Left cardiac atrium (tissue), 4 donors: ENCODE results near the gene PDCD1. TPM values are rescaled to one million over a fixed set of nuclear protein-coding genes. Genes with fewer than 3 reads are reported as not detected.
"Not testable (repeated sequence)": the region's sequence is repeated elsewhere in the genome, so short reads cannot be mapped to it uniquely, and the experiment has no call there.

Experiments
- ATAC-seq, 2 donors: fragments of 200-7000 bp; cut with Tn5 transposase; one replicate each; pipeline ENCODE4 v1.9.1; 2020; ENCODE audit warnings: mild to moderate bottlenecking in 2 of 2, moderate library complexity in 2 of 2
- DNase-seq: peaks from one replicate; pipeline ENCODE4 v3.0.0-alpha.2; 2020
- intact Hi-C, 2 donors: fragments of 100-400 bp; cut with DNase I; formaldehyde crosslinking; loops; one replicate each; pipeline versions ENCODE4 v1.14.1 to v1.15.1; 2022 to 2023
- total RNA-seq, 2 donors: library from RNA; stranded (reverse); fragmentation: NEBNext Ultra II Directional; extraction: Animal tissue kit (Norgen Biotek cat#: 25700); gene quantifications; one replicate each; pipeline ENCODE4 v1.2.1, GENCODE V29; 2021
- donor health status: DM: no; HTN: yes; CAD: no.
- donor health status: DM: no; HTN: yes; CAD: no; lungs with severe emphysema.
- donor health status: DM: yes; HTN: yes; CAD: no.
- donor health status: Dilated cardiomyopathy.

PDCD1 gene
- total RNA-seq, 2 donors from 2014 or later = 1.2 to 1.5 TPM

DNA sequence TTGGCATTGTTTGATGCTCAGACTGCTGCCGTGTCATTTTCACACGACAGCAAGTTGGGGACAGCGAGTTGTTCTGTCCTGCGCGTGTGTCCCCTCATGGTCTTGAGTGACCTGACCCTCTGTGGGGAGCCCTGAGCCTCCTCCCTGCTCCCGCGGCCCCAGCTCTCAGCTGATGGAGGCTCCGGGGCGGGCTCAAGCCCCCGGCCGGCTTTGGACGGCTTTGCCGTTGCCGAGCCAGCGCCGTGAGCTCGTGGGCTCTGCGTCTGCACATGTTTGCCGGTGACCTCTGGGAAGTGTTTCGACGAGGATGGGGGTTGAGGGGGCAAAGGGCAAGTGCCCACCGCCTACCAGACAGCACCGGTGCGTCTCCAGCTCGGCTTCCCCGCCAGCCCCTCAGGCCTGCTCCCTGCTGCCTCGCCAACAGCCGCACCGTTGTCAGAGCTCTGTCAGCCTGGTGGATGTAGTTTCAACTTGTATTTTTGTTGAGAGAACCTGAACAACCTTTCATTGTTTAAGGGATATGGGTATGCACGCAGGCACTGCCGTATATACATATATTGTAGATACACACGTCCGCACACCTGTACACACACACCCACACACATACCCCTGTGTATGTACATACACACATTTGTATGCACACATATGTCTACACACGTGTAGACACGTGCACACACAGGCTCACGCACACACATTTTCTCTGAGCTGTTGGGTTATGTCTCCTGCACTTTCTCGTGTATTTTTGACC, 13.7 kb downstream of the PDCD1 start:
- DNase-seq (peak; percentile 10), ATAC-seq (no peak)
- intact Hi-C loops = no loop called here

DNA sequence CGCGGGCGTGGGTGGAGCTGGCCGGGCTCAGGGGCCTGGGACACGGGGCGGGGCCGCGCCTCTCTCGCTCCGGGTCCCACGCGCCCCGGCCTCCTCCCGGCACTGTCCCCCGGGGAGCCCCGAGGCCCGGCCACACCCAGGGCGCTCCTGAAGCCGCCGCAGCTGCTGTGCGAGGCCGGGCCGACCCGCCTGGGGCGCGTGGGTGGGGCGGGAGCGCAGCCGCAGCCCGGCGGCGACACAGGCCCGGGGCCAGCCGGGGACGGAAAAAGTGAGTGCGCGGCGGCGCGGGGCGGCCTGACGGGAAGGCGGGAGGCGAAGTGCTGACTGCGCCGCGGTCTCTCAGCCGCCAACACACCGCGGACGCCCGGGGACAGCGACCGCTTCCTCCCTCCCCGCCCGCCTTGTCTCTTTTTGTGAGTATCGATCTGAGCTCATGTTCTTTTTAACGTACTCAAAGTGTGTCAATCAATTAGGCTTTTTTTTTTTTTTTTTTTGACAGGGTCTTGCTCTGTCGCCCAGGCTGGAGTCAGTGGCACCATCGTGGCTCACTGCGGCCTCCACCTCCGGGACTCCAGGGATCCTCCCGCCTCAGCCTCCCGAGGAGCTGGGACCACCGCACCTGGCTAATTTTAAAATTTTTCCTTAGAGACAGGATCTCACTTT, 14.5 kb downstream of the PDCD1 start:
- peak; percentile 87 for DNase-seq
- peak; percentile 89 to 90 for ATAC-seq

DNA sequence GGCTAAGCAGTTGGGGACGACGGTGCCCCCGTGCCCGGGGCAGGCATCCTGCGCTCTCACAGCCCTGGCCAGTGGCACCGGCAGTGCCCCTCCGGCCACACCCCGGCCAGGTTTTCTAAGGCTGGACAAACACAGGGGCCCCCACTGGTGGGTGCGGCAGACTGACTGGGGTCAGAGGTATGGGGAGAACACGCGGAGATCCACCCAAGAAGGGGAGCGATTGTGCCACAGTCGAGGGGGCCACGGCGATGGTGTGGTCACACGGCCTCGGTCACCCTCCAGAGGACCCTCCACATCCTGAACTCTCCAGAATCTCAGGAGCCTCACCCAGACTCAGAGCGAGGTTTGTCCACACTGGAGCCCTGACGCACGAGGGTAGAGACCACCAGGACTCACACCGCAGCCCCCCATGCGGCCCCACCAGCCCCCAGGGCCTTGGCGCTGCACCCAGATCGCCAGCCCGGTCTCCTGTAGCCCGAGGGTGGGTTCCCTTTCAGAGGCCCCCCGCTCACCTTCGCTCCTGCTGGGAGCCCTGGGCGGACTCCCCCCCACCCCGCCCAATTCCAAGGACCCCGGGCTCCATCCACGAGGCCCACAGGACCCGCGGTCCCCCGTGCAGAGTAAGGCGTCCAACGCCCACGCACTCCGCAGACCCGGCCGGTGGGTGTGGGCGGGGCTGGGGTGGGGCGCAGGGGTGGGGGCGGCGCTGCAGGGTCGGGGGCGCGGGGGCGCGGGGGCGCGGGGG, 15.2 kb downstream of the PDCD1 start:
- intact Hi-C loops = no loop called here
- ATAC-seq (peak; percentile 6 to 28), DNase-seq (peak; percentile 24)

More for the DNA sequence above, 14.5 kb downstream of the PDCD1 start:
- intact Hi-C loops = no loop called here

DNA sequence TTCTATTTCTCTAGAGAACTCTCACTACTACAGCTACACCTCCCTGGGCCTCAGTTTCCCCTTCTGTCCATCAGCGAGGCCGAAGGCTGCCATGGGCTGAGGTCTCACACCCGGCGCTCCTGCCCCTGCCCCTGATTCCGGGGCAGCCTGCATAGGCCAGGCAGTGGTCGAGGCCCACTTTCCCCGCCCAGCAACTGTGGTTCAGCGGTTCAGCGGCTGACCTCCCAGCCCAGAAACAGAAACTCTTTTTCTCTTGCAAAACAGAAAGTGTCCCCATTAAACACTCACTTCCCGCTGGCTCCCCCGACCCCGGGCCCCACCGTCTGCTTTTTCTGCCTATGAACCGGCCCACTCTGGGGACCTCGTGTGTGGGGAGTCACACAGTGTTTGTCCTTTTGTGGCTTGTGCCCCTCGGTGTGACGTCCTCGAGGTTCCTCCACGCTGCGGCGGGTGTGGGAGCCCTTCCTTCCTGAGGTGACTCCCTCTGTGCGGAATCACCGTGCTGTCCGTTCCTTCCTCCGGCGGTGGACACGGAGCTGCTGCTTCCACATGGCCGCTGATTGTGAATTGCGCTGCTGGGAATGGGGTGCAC, 16.0 kb downstream of the PDCD1 start:
- ATAC-seq = peak; percentile 24 to 33
- intact Hi-C loops = no loop called here
- DNase-seq = peak; percentile 63

DNA sequence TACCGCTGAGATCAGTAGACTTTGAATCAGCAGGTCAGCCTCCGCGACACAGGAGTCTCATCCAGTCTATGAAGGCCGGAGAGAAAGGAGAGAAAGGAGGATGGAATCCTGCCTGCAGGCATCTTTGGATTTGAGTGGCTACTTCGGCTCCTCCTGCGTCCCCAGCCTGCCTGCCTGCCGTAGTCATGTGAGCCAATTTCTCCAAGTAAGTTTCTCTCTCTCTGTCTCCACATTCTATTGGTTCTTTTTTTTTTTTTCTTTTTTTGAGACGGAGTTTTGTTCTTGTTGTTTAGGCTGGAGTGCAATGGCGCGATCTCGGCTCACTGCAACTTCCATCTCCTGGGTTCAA, 16.7 kb downstream of the PDCD1 start:
- intact Hi-C loops = no loop called here
- DNase-seq = no peak
- no peak for ATAC-seq

DNA sequence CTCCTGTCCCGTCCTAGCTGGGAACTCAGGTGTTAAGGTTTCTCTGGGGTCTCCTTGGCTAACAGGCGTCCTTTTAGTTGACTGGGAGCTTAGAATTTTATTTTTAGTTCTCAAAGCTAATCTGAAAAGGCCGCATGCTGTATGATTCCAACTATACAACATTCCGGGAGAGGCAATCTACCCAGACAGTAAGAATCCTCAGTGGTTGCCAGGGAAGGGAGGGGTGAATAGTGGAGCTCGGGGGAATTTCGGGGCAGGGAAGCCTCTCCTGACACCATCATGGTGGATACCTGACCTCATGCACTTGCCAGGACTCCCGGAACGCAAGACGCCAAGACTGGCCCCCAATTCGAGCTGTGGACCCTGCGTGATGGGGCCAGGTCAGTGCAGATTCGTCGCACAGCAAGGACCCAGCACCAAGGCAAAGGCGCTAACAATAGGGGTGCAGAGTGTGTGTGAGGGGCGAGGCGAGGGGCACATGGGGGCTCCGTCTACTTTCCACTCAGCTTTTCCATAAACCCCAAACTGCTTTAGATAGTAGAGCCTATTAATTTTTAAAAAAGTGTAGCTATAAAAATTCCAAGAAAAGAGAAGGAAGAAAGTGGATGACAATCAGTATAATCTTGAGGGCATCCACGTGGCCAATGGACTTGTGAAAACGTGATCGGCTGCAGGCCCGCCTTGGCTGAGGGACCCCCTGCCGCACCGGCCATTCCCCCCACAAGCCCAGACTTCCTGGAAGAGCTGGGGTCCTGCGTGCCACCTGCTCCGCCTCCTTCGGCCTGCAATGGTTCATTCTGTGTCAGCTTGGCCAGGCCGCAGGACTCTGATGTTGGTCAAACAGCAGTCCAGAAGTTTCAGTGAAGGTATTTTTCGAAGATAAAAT, 17.3 kb downstream of the PDCD1 start:
- ATAC-seq (peak; percentile 9 to 17), DNase-seq (peak; percentile 21)
- intact Hi-C loops = no loop called here

DNA sequence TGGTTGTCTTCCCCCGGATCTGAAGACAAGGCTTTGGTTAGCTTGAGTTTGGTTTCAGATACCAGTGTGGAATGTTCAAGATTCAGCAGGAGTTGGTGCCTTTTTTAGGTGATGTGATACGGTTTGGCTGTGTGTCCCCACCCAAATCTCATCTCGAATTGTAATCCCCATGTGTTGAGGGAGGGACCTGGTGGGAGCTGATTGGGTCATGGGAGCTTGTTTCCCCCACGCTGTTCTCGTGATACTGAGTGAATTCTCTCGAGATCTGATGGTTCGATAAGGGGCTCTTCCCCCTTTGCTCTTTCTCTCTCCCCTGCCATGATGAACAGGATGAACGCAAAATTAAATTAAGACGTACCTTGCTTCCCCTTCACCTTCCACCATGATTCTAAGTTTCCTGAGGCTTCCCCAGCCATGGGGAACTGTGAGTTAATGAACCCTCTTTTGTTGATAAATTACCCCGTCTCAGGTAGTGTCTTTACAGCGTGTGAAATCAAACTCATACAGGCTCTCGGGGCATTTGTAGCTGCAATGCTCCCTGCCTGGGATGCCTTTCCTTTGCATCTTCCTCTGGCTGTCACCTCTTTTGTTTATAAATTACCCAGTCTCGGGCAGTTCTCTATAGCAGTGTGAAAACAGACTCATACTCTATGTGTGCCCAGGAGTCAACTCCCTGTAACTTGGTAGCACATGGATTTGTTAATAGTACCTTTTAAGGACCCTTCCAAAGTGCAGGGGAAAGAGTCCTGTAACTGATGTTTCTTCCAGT, 21.3 kb downstream of the PDCD1 start:
- no peak for DNase-seq
- no peak for ATAC-seq
- intact Hi-C loops = no loop called here

DNA sequence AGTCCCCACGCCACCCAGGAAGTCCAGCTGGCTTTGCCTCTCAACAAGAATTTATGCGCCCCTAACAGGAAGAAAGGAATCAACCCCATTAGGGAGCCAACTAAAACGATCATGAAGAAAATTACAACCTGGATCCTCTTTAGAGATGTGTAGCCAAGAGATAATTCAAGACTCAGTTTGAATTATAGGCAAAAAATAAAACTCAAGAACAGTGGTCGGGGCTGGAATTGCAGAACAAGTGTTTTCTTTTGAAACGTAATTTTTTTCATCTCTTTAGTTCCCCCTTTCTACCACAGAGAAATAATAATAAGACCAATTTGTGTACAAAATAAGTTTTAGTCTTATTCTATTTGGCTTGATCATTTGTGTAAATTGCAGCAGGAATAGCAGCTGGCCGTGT, 22.4 kb downstream of the PDCD1 start:
- intact Hi-C loops = no loop called here
- no peak for DNase-seq
- no peak for ATAC-seq

DNA sequence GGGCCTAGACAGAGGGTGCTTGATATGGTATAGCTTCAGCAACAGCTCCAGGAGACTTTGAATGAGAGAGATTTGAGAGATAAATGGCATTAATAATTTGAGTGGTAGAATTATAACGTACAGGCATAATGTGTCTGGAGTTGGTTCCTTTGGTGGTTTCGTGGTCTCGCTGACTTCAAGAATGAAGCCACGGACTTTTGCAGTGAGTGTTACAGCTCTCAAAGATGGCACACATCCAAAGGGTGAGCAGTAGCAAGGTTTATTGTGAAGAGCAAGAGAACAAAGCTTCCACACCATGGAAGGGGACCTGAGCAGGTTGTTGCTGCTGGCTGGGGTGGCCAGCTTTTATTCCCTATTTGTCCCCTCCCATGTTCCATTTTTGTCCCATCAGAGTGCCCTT, 23.1 kb downstream of the PDCD1 start:
- ATAC-seq (no peak), DNase-seq (no peak)

DNA sequence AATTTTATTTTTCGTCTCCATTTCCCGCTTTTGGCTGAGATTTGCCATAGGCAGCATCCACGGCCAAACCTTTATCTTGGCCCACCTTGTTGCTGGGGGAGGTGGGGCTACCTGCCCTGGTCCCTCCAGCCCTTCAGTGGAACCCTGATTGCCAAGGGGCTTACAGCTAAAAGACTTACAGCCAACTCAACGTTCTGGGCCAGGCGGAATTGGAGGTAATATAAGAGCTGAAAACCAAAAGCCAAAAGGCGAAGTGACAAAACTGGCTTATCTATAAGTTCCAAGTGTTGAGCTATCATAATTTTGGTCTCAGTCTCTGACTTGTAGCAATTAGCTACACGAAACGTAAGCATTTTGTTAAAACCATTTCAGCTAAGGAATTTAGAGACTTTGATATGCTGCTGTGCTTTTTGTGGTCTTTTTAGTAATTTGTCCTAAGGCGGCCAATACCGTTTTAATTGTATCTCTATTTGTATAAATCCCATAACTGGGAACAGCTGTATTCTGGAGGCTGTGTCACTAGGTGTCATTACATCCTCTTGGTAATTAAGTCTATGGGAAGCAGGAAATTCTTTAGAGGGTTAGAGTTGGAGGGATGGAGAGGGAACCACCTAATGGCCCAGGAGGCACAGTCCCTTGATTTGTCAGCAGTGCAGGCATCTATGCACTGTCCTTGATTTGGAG, 24.0 kb downstream of the PDCD1 start:
- ATAC-seq (no peak), DNase-seq (no peak)
- intact Hi-C loops = no loop called here

More for the DNA sequence above, 23.1 kb downstream of the PDCD1 start:
- intact Hi-C loops = no loop called here

DNA sequence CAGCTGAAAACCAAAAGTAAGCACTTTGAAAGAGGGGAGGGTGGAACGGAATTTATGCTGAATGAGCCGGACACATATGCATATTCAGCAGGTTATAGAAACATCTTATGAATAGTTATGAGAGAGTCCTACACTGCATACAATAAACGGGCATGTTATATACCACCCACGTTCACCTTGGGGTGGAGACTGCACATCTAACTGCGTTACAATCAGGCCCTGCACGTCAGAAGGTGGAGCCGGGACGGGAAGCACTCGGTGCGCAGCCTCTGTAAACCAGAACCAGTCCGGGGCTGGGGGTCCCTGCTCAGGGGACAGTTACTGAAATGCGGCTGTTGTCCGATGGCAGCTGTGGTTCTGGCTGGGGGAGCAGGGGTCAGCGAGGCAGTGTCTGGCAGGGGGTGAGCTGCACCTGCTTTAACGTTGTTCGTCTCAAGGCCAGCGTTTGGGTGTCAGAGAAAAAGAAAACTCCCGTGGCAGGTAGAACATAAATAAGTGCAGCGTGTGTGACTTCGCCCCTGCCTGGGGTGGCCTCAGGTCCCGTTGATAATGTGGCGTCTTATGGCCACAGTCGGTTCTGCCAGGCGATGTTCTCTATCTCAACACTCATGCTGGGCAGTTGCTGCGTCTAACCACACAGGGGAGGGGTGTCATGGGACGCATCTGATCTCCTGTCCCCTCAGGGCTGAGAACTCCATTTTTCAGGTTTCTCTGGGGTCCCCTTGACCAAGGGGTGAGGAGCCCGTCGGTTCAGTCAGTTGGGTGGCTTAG, 24.8 kb downstream of the PDCD1 start:
- DNase-seq = peak; percentile 16
- intact Hi-C loops, ATAC-seq: not testable (repeated sequence)

DNA sequence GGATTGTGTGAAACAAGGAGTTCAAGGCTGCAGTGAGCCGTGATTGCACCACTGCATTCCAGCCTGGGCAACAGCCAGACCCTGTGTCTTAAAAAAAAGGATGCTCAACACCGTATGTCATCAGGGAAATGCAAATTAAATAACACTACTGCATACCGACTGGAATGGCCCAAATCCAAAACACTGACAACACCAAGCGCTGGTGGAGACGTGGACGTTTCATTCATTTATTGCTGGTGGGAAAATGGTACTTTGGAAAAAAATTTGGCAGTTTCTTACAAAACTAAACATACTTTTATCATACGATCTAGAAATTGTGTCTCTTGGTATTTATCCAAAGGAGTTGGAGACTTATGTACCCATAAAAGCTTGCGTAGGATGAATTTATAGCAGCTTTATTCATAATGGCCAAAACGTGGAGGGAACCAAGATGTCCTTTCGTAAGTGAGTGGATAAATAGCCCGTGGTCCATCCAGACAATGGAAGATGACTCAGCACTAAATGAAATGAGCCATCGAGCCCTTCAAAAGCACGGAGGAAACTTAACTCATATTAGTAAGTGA, 25.5 kb downstream of the PDCD1 start:
- DNase-seq (no peak), ATAC-seq (peak in 1 of 2 donors; percentile 46)
- intact Hi-C loops = no loop called here

DNA sequence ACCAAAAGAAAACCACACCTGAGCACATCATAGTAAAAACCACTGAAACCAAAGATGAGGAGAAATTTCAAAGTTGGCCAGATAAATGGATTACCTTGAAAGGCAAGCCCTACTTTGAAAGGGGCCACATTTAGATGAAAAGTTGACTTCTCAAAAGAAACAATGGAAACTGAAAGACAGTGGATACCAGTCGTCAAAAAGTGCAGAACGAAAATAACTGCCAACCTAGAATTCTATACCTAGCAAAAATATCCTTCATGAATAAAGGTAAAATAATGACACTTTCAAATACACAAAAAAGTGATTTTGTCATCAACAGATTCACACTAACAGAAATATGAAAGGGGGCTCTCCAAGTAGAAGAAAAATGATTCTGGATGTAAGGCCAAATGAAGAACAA, 31.3 kb downstream of the PDCD1 start:
- intact Hi-C loops = no loop called here
- DNase-seq (no peak), ATAC-seq (no peak)

DNA sequence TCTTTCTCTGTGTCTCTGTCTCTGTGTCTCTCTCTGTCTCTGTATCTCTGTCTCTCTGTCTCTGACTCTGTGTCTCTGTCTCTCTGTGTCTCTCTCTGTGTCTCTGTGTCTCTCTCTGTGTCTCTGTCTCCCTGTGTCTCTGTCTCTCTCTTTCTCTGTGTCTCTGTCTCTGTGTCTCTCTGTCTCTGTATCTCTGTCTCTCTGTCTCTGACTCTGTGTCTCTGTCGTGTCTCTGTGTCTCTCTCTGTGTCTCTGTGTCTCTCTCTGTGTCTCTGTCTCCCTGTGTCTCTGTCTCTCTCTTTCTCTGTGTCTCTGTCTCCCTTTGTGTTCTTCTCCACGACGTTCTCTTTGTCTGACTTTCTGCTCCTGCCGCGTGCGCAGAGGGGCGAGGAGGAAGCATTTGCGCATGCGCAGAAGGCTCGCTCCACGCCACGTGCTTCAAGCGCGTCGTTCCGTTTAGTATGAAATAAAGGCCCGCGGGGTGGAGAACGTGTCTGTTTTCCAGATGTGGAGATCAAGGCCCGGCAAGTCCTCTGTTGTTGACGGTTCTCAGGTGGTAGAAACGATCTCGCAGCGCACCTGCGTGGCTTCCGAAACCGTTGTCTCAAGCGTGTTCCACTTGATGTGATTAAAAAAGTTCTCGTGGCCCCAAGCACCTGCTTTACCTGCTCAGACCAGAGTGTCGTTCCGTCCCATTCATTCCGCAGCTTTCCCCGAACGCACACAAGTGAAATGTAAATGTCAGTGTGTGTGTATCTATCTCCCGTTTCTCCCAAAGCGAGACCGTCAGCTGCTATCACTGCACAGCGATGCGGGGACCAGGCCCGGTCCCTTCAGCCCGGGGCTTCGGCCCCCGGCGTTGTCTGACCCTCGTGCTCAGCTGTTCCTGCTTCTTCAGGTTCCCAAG, 34.9 kb downstream of the PDCD1 start:
- DNase-seq = peak; percentile 11
- intact Hi-C loops, ATAC-seq: not testable (repeated sequence)

DNA sequence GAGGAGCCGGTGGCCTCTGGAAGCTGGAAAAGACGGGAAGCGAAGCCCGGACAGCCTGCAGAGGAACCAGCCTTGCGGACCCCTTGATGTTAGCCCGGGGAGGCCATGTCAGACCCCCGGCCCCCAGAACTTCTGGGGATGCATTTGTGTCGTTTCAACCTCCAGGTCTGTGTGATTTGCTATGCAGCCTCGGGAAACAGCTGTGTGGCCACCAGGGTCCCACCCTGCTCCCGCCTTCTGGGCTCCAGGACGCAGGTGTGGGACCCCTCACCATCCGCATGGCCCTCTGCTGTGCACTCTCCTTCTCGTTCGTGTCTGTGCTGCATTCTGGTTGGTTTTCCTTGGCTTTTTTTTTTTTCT, 36.5 kb downstream of the PDCD1 start:
- intact Hi-C loops = no loop called here
- peak; percentile 10 for DNase-seq
- ATAC-seq = no peak
